Renal cortical epithelial cell (primary cell): ENCODE data around the gene S100A2. TPM values are rescaled to one million over a fixed set of nuclear protein-coding genes. Genes with fewer than 3 reads are reported as not detected.

Experiments used
- DNase-seq: peaks from one replicate; pipeline ENCODE4 v3.0.0-alpha.2; 2011; ENCODE audit warnings: low read depth
- total RNA-seq: library from RNA; depleted of rRNA; stranded (reverse); fragments of >200 nt; gene quantifications from 2 replicates; pipeline ENCODE4 v1.2.3, GENCODE V29; 2014

The S100A2 gene
- total RNA-seq, 1 donor from 2014 or later: 37.9 TPM

- DNase-seq: peak; percentile 91
Measured at GRCh38 chr1:153545067-153546055, 20.3 kb downstream of the S100A2 start, which contains the start of gene S100A4. TSS of gene S100A4 (minus strand) at chr1:153545806. CDS start at chr1:153544794, 1,012 bp downstream.

DNA sequence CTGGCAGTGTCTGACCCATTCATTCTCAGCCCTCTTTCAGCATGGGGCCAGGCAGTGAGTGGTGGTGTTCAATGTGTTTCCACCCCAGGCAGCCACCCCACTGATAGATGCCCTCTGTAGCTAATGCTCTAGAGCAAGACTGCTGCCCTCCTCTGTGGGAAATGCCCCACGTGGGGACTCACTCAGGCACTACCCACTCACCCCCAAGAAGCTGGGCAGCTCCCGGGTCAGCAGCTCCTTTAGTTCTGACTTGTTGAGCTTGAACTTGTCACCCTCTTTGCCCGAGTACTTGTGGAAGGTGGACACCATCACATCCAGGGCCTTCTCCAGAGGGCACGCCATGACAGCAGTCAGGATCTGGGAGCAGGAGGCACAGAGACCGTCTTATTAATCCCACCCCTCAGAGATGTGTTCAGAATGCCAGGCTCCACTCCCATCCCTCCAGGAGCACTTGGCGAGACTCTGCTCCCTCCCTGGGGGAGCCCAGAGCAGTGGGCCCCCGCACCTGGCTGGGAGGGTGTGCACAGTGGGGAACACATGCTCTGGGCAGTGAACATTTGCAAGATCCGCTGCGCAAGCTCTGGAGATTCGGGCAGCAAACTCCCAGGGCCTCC is 21.1 kb downstream of the S100A2 start:
- no peak for DNase-seq

DNA sequence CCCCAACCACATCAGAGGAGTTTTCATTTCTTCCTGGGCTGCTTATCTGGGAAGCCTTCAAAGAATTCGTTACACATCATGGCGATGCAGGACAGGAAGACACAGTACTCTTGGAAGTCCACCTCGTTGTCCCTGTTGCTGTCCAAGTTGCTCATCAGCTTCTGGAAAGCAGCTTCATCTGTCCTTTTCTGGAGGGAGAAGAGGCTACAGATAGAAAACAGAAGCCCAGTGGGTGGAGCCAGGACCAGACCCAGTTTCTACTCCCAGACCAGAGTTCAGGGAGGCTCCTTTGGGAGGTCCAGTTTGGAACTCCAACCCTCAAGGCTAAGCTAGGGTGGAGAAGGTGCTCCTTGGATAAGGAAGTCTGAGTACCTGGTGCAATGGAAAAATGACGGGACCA is 21.9 kb downstream of the S100A2 start:
- no peak for DNase-seq

DNA sequence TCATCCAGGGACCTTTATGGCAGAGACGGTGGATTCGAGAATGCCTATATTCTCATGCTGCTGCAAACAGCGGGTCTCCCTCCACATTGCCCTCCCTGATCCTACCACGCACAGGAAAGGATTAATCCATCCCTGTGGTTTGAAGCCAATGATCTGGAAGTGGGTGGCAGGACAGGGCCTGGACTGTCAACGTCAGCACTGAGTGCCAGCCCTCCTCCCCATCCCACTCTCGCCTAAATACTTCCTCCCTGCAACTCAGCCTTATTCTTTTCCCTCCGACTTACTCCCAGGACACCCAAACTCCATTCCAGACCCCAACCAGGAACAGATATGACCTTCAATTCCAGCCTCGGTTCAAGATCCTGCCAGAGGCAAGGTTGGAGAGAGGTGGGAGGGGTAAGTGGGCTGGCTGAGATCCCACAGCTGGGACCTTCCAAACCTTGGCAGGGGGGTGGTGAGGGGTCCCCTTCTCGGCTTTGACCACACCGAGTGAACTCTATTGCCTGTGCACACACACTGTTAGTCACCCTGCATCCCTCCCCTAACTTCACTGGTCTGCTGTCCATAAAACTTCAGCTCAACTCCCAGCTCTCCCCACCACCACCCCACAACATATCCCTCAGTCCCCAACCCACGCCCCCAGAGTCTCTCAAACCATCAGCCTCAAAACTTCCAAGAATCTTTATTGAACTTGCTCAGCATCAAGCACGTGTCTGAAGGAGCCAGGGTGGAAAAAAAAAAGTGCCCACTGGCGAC is 22.5 kb downstream of the S100A2 start:
- DNase-seq: no peak

GRCh38 chr1:153541641-153542590 is 23.7 kb downstream of the S100A2 start:
- DNase-seq: peak; percentile 30

DNA sequence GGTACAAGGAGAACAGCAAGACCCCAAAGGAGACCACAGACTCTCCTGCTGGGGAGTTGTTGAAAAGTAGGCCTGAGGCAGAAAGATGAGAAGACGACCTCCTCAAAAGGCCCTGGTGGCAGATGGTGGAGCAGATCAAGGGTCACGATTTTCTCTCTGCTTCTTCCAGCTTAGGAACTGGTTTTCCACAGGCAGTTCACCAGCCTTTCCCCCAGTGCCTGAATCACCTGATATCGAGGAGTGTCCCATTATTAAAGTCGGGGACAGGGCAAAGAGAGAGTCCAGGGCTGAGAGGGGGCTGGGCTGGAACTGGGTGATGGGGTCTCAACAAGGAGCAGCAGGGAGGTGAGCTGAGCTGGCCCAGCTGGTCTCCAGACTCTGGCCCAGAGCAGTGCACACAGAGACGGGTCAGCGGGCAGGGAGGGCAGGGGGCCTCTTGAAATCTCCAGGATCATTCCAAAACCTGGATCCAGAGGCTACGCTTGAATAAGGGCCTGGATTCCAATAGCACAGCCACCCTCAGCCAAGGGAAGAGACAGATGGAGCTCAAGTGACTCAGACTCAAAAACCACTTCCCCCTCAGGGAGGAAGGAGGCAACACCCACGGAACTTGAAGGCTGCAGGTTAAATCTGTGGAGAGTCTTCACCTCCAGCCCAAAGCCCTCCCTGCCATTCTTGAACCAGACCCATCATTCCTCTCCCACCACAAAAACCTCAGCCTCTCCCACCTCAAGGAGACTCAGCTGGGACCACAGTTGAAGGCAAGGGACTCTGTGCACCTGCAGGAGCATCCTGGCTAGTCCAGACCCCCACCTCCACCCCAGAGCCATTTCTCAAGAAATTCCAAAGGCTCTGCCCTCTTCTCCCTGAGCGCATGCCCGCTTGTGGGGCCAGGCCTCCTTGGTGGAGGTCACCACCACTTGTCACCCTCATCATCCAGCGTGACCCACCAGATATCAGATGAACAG is 25.0 kb downstream of the S100A2 start, which contains the start of gene S100A5:
S100A5 (minus strand) TSS at position 541 of the 968 bp plus-strand sequence. CDS start 743 bp downstream, outside the sequence.
- peak; percentile 86 for DNase-seq

DNA sequence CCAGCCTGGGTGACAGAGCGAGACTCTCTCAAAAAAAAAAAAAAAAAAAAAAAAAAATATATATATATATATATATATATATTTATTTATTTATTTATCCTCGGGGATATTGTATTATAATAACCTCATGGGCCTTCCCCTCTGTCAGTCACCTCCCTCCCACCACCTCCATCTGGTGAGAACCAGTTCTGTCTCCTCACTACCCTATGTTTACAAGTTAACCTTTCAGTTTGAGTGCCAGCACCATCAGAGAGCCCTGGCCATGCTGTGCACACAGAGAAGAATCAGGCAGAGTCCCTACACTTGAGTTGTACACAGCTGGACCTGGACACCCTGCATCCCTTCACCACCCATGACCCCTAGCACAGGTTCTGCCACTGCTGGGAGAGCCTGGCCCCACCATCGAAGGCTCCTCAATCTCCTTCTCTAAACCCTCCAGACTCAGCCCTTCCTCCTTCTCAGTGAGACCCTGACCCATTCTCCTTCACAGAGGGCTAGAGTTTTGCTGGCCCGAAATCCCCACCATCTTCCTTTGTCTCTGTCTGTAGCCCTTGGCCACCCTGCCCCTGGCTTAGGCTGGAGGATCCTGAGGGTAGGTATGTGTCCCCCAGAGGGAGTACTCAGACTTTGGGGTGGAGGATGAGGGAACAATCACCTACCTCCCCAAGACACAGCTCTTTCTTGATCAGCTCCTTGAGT is 26.1 kb downstream of the S100A2 start:
- peak; percentile 59 for DNase-seq

GRCh38 chr1:153538315-153538821 is 27.3 kb downstream of the S100A2 start:
- peak; percentile 47 for DNase-seq

DNA sequence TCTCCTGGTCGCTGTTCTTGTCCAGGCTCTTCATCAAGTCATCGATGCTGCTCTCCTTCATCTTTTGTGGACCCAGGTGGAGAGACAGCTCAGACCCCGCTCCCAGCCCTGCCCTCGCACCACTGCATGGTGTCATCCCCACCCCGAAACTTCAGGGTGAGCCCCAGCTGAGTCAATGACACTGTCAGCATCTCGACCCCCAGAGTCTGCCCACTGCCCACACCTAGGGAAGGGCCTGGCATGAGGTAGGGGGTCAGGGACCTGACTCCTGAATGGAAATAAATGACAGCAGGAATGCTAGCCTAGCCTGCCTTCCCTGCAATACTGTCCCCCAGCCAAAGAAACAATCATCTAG is 28.3 kb downstream of the S100A2 start:
- no peak for DNase-seq

DNA sequence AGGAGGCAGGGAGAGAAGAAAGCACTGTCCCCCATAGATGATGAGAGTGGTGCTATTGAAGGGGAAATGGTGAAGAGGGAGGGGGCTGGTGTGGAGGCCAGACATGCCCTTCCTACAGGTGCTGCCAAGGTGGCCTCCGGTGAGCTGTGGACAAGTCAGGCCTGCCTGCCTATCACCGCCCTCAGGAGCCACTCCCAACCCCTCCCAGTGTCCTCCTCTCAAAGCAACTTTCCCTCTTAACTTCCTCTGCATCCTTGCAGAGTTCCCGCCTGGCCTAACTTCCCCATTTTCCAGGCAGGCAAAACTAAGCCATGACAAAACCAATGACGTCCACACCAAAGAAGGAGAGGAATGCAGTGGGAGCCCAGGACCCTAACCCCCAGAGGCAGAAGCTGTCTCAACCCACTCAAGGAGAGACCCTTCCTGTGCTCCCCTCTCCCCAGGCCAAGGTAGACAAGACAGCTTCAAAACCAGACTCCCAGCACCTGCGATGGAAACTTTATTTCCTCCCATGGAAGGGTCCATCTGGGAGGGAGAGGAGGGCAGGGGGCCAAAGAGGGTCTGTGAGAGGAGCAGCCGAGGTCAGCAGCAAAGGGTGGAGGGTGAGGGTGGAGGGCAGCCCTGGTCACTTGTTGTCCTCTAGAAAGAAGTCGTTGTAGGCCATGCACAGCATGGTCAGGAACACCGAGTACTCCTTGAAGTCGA is 28.8 kb downstream of the S100A2 start:
- no peak for DNase-seq

DNA sequence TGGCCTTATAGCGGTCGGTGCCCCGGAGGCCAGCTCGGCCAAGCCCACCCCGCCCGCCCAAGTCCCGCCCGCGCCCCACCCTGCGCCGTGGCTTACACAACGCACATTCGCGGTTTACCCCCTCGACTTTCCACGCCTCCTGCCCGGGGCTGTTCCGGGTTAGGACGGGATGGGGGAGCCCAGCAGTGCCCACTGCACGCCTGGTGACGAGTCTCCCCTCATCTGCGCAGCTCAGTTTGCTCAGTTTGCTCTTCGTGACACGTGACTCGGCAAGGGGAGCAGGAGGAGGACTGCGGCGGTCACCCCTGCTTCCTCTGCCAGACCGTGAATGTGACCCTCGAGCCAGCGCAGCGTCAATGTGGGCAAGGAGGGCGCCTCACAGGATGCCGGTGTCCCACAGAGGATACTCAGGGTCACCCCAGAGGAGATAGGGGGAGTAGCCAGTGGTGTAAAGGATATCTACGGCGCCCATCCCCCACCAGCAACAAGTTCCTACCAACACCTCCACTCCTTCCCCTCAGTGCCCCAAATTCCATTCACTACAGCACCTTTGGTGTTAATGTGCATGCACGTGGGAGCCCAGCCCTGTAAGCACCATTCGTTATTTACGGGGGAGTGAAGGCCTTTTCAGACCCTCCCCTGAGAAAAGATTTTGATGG is 29.5 kb downstream of the S100A2 start:
- DNase-seq: peak; percentile 71

- no peak for DNase-seq
Measured at GRCh38 chr1:153535242-153536011, 30.2 kb downstream of the S100A2 start, which contains the start of gene S100A6. TSS of gene S100A6 (minus strand) at chr1:153535991. CDS start at chr1:153535339, 652 bp downstream.

DNA sequence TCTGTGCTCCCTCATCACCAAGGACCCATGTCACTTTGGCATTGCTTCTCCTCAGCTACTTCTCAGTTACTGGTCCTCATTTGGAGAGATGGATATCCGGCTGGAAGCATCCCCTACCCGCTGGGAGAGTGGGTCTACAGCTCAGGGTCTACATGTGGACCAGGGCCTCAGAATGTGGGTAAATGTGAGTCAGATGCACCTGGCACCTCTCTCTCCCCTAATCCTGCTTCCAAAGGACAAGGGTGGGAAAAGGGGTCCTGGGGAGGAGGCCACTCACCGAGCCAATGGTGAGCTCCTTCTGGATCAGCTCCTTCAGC is 30.8 kb downstream of the S100A2 start:
- no peak for DNase-seq

DNA sequence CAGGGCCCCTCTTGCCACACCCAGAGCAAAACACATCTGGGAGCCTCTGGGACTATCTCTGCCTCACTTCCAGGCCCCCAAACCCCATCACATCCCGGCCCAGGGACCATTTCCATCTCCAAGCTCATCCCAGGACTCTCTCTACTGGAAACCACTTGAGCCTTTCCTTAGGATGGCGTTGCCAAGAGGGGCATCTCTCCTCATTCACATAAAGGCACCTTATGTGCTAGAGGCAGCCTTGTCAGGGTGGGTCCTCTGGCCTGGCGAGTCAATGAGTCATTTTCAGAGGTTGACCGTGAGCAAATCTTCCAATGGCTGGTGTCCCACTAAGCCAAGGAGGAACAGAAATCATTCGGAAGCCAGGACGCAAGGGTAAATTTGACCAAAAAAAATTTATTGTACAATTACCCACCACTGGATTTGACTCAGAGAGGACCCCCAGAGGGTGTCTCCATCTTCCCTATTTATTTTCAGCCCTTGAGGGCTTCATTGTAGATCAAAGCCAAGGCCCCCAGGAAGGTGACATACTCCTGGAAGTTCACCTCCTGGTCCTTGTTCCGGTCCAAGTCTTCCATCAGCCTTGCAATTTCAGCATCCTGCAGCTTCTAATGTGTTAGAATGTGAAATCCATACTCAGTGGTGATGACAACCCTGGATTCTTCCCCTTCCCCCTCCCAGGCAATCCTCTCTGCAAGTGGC is 31.3 kb downstream of the S100A2 start:
- DNase-seq: no peak

GRCh38 chr1:153533689-153534201 is 31.9 kb downstream of the S100A2 start:
- peak; percentile 93 for DNase-seq
